A204.1 (cell line): ENCODE measurements around the gene PARD3B.

Source experiments
- FAIRE-seq: peaks from 2 replicates; lab custom pipeline; 2012; peaks lifted over from hg19 to GRCh38; lab: Jason Lieb, UNC

PARD3B gene

DNA sequence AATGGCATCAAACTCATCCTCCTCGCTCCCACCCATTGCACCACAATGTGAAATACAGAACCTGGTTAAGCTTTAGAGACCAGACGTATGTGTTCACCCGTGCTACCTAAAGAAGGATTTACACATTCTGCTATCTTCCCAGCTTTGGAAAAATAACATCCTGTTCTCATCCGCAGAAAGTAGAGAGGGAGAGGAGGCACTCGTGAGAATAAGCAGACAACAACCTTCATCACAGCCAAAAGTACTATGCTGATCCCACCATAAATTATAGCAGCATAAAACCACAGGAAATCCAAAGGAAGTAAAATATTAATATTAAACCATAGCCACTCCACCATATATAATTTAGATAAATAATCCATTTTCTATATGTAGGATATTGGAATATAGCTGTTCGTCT lies 1025.4 kb downstream of the PARD3B start:
- no peak for FAIRE-seq

DNA sequence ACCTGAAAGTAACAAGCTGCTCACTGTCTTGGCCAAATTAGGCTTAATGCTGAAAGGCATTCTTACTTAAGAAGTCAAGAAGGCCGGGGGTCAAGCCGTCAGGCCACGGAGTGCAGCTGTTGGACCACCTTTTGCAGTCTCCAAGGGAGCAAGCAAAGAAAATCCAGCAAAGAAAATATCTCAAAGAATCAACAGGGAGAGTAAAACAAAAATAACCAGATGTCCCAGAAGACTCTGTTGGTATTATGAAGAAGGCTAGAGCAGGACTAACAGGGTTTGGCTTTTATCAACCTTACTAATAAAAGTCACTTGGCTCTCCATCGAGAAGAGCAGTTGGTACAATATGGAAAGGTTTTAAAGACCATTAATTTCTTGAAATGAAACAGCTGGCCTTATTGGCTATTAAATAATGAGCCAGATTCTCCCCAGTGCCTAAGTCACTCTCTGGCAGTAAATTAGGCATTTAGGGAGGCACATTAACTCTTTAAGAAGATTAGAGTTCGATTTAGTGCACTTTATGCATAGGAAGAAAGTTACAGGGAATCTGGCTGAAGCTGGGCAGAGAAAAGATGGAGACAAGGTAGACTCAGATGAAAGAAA lies 1026.2 kb downstream of the PARD3B start:
- no peak for FAIRE-seq

DNA sequence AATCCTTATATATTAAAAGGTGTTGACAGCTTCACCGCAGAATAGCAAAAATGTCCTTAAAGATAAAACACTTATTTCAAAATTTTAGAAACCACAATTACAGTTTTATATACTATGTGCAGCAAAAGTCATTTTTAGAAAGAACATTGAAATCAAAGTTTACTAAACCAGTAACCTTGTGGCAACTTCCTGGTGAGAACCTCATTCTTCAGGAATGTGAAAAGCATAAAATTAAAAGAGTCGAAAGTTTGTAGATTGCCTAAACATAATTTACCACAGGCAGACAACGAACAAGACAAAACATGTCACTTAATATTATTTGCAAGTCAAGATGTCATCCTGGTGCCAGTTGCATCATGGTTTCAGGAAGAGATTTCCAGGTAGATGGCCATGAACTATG lies 1028.7 kb downstream of the PARD3B start:
- FAIRE-seq, result no peak

DNA sequence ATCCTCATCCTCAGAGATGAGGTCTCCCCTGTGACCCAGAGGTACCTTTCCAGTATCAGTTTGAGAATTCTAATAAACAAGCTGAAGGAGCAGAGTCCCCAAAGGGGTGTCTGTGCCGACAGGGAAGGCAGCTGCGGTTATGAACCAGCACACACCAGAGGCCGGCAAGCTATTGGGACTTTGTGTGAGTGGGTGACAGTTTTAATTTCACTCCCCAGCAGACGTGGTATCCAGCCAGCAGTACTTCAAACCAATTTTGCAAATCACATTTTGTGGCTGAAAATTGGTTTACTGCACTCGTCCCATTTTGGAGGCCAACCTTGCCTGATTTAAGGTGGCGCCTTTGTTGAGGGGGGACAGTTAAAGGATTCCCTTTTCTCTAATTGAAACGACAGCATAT lies 1034.1 kb downstream of the PARD3B start:
- no peak for FAIRE-seq

DNA sequence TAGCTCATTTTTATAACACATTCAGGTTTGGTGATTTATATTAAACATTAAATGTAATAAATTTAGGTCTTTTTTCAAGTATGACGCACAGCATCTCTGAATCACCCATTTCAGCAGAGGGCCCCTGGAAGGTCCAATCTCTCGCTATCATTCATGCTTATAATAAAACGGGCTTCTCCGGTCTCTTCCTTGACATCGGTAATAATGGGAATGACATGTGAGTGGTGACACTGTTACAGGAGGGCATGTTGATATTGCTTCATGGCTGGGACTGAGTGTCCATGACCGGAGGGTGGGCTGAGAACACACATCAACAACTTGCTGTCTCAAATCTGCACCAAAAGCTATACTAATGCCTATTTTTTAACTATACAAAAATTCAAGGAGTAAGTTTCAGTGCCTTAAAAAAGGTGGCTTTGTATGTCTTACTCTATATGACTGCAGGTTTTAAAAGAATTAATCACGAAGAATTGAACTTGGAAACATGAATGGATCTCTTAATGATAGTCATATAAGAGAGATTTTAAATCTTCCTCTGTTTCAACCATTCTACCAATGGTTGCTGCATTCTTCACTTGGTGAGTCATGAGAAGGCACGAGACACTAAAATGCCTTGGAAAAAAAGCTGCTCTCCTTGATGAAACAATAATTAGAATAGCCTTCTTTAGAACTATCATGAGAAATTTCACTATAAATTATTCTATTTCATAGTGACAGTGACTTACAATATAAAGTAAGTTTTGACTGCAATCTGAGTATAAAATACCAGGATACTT lies 1035.1 kb downstream of the PARD3B start:
- FAIRE-seq, result no peak

DNA sequence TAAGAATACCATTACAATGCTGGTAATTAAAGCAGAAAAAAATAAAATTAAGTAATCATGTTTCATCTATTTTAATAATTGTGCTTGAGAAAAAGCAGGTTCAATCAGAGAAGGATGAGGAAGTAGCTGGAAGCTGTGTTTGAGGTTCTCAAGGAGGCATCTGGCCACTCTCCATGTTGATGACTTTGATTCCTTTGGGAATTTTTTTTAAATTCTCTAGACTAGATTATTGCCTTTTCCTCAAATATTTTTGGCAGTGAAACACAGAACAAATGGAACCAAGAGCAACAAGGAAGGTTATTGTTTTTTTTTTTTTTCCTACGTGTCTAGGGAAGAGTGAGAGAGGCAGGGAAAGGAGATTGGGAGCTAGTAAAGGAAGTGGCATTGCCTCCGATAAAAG lies 1037.1 kb downstream of the PARD3B start:
- FAIRE-seq, result no peak

DNA sequence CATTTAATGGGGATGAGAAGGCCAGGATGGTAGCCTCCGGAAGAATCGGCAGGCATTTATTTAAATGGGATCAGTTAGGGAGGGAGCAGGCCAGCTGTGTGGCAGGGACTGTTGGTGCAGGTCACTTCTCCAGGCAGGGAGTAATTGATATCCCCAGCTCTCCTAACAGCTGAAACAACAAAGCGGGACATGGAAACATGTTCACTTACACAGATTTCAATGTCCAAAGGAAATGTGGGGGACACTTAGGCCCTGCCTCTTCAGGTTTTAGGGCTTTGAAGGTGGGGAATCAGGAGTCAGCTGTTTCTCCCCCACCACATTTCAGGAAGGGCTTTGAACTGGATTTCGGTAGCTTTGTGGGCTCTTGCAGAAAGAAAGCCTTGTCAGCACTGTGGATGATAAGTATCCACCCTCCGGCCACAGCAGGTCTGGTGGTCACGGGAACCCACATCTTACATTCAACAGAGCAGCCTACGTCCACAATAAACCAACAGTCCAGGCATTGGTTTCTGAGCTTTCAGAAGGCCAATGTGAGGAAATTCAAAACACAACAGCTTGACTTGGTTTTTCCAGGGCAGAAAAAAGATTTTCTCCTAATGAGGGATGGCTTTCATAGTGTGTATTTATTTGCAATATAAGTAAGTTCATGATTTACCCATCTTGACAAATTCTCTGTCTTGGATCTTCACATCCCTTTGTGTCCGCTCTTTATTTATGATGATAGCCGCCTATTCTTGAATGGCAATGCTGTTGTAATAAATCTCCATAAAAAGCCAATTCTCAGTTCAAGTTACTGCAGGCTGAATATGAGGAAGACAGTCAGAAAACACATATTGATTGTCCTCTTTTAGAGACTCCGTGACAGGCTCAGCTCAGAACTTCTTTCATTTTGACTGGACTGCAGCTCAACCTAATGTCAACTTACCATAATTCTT lies 1040.4 kb downstream of the PARD3B start:
- no peak for FAIRE-seq

DNA sequence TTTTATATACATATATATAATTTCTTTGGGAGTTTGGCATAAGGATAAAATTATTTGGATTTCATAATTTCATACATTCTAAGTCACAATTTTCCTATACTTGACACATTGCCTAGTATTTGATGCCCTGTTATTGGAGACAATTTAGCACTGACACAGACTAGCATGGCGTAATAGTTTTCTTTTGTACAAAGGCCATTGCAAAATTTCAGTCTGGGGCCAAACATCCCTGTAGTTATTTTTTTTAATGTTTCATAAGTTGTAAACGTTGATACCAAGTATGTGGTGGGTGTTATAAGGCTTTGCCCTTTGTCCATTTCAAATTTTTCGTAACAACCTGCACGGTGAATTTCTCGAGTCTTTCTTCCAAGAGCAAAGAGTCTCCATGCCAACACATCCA lies 1041.4 kb downstream of the PARD3B start:
- no peak for FAIRE-seq

DNA sequence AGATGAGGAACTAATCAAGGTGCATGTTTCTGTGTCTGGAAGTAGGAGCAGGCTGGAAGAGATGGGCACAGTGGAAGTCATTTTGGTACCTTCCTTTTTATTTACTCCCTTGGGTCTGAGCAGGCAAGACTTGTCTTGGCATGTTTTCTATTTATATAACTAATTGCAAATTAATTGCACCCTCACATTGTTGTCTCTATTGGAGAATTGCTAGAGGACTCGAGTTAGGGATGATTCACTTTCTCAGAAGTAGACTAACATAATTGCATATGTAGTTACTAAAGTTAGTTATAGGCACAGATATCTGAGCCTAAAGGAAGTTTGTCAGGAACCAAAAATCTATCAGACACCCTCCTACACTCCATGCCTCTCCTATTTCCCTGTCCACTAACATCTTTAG lies 1044.2 kb downstream of the PARD3B start:
- FAIRE-seq, result no peak

DNA sequence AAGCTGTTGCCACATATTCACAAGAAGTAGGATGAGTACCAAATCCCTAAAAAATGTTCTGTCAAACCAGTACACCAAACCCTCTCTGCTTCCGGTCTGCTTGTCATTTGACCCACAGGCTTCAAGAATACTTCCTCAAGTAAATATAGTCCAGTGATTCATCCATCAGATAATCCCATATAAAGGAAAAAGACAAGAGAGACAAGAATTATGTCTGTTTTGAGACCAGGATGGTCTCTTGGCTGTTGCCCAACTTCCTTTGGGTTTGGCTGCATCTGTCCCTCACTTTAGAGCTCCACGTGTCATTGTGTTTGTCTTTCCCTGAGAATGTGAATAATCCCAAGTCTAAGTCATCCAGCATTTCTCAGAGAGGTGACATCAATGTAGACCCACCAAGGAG lies 1045.5 kb downstream of the PARD3B start:
- FAIRE-seq, result no peak

DNA sequence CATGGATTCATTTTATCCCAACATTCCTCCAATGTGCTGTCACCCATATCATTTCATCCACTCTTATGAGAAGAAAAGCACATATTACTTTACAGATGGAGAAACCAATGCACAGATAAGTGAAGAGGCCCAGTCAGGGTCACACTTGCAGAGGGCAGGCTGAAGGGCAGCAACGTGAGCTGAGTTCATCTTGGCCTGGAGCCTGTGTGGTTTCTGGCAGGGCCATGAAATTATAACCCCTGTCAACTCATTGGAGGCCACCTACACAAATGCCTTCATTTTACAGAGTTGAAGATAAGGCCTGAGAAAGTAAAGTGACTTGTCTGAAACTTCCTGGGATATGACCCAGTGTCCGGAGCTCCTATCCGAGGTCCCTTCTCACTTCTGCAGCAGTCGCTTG lies 1048.6 kb downstream of the PARD3B start:
- no peak for FAIRE-seq

DNA sequence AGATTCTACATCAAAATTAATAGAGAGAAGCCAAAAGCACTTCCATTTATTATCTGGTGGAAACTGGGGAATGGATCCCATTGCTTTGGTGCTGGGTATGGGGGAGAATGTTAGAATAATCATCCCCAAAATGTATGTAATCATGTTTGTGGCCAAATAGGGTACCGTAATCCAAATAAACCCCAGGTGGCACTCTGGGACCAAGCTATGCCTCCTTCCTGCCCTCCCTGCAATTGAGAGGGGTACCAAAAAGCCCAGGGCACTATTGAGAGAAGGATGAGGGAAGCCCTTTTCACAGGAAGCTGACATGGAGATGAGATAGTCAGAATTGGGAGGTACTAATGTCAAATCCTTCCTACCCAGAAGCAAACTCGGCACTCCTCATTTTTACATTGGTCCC lies 1051.3 kb downstream of the PARD3B start:
- FAIRE-seq, result no peak

DNA sequence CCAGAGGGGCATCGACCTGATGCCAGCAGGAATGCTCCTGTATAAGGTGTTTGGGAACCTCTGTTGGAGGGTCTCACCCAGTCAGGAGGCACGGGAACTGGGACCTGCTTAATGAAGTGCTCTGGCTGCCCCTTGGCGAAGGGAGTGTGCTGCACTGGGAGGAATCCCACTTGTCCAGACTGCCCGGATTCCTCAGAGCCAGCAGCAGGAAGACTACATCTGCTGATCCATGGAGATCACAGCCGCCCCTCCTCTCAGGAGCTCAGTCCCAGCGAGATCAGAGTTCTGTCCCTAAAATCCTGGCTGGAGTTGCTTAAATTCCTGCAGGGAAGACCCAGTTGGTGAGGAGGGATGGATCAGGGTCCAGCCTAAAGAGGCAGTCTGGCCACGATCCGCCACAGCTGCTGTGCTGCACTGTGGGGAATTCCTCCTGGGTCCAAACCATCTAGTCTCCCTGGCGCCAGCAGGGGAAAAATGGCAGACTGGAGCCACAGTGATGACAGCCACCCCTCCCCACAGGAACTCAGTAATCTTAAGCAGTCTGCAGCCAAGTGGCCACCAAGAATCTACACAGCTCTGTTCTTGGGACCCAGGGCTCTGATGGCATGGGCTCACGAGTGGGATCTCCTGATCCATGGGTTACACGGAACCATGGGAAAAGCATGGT lies 1060.5 kb downstream of the PARD3B start:
- FAIRE-seq, result no peak

DNA sequence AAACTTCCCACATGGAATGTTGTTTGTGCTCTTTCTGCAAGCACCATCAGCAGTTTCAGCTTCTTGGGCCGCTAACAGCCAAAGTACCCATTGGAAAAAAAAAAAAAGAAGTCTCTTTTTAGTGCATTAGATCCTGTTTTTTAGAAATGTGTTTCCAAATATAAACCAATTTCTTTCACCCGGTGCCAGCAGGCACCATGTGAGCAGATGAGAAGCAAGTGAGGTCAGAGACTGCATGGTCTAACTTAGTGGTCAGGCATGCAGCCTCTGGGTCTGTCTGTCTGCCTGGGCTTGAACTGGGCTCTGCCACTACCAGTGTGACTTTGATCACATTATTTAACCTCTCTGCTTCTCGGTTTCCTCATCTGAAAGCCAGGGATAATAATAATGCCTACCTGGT lies 1061.9 kb downstream of the PARD3B start:
- FAIRE-seq, result no peak

DNA sequence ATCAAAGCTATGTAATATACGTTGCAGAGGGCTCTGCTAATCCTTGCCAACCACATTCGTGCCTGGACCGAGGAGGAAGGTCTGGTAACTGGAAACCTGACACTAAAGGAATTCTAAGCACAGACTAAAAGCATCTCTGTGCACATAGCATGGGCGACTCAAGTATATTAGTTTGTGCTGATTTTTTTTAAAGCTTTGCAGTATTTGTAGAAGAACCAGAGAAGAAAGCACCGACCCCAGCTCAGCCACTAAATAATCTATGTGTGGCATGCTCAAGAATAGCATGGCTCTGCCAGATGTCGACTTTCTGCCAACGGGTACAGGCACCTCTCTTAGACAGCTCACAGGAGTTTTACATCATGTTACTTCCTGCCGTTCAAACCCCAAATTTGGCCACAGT lies 1063.8 kb downstream of the PARD3B start:
- no peak for FAIRE-seq

DNA sequence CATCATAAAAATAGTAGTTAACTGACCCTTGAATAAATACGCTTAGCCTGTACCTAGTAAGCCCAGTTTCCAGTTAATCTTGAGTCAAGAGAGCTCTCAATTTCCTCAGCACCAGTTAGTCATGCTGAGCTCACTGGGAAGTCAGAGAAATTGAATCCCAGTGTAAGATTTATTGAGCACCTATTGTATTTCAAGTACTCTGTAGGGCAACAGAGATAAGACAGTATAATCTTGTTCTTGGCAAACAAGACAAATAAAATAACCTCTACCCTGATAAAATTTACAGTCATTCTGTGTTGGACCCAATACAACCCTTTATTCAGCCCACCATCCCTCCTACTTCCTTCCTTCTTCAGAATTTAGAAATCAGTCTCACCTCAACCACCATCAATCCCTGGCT lies 1065.2 kb downstream of the PARD3B start:
- FAIRE-seq, result no peak

DNA sequence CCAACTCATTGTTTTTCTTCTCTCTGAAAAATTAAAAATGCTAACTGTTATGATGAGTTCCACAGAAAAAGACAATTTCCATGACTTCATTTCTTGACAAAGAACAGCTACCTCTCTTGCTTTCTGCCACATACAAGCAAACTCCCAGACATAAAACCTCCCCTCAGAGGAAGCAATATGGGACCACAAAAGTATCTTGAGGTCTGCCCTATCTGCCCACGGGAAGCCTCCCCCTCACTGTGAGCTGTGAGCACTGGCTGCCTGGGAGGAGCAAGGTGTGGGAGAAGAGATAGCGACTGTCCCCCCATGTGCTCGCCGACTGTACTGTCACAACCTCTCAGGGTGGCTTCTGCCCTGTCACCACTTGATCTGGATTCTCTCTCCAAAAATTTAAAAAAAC lies 1067.4 kb downstream of the PARD3B start:
- no peak for FAIRE-seq

DNA sequence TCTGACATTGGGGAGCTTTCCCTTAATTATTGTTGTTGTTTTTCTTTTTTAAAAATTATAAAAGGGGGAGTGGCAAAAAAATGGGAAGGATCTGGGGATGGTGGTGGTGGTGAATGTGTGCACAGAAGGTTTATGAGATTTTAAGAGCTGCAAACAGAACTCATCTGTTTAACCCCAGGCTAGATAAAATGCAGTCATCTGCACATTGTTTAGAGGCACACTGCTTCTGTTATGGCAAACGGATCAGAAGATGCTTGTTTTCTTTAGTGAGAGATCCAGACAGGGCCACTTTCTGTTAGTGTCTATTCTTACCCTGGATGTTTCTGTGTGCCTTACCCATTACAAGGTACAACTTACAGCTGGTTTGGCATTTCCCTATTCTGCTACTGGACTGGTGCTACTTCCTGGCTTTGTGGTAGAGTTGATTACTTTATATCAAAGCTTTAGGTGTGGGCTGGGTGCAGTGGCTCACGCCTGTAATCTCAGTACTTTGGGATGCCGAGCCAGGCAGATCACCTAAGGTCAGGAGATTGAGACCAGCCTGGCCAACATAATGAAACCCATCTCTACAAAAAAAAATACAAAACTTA lies 1068.8 kb downstream of the PARD3B start:
- FAIRE-seq, result no peak

DNA sequence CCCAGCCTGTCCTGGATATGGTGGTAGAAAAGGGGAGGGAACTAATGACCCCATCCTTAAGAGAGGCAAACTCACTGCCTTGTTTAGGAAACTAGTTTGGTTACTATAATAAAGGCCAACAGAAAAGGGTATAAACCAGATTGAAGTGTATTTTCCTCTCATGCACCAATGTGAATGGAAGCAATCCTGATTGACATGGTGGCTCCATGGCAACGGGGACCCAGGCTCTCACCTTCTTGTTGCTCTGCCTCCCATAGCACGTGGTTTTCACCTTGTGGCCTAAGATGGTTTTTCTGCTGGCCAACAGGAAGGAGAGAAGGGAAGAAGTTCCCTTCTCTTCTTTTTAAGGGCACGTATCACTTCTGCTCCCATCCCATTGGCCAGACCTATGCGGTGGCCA lies 1069.7 kb downstream of the PARD3B start:
- FAIRE-seq, result no peak

DNA sequence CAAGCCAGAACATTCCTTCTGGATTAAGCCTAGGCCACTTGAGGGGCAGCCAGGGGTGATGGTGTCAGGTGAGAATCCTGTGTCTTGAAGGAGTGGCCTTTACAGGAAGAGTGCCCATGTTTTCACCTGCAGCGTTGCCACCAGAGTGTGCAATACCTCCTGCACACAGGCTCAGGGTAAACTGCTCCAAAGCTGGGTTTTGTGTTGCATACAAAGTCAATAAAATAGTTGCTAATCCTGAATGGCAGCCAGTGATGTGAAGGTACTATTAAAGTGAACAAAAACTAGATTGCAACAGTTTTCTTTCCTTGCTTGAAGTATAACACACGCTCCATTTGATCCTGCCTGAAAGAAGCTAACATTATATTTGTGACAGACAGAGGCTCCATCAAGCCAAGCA lies 1072.6 kb downstream of the PARD3B start:
- FAIRE-seq, result no peak

DNA sequence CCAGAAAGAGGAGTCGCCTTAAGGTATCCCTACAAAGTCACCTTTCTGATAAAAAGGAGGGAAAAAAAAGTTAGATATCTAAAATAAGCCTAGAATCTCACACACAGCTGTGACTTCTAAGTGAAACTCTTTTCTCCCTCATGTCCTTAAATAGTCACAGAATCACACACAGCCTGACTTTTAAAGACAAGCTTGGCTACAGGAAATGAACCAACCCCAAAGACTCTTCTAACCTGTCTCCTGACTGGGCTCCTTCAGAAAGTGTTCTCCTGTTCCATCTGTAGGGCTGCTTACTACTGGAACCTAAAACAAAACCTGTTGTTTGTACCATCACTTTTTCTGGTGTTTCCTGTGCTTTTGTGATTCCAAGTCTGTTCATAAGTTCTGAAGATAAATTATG lies 1074.3 kb downstream of the PARD3B start:
- no peak for FAIRE-seq

DNA sequence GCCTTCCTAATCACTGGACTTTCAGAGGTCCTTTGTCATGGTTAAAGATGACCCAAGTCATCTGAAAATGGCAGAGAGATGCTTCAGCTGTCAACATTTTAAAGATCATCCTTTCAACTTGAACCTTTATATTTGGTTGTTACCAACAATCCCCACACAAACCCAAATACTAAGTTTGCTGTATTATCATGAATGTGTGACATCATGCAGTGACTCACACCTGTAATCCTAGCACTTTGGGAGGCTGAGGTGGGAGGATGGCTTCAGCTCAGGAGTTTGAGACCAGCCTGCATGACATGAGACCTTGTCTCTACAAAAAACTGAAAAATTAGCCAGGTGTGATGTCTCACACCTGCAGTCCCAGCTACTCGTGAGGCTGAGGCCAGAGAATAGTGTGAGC lies 1081.8 kb downstream of the PARD3B start:
- no peak for FAIRE-seq
